Mesenteric fat pad (tissue), 1 donor: Measurements from ENCODE around the gene LDLRAD3. TPM values are rescaled to one million over a fixed set of nuclear protein-coding genes. Genes with fewer than 3 reads are reported as not detected.

Source experiments
- DNase-seq: peaks from one replicate; pipeline ENCODE4 v3.0.0-alpha.2; 2020; ENCODE audit warnings: low spot score
- total RNA-seq: library from RNA; stranded (reverse); fragmentation: NEBNext Ultra II Directional; extraction: Animal tissue kit (Norgen Biotek cat#: 25700); gene quantifications from one replicate; pipeline ENCODE4 v1.2.1, GENCODE V29; 2021
- donor health status: DM: yes; HTN: yes; CAD: no.

LDLRAD3 gene
- total RNA-seq, 1 donor from 2014 or later: 69.2 TPM

- DNase-seq: no peak
Observed at GRCh38 chr11:35954205-35954604, 10.3 kb downstream of the LDLRAD3 start.

- DNase-seq: no peak
Observed at GRCh38 chr11:35955636-35956035, 11.8 kb downstream of the LDLRAD3 start.

- DNase-seq: no peak
Observed at GRCh38 chr11:35962369-35963138, 18.7 kb downstream of the LDLRAD3 start.

- DNase-seq: no peak
Observed at GRCh38 chr11:35963911-35964310, 20.0 kb downstream of the LDLRAD3 start.

- no peak for DNase-seq
Observed at GRCh38 chr11:35964841-35965240, 21.0 kb downstream of the LDLRAD3 start.

- no peak for DNase-seq
Observed at GRCh38 chr11:35967042-35967441, 23.2 kb downstream of the LDLRAD3 start.

GRCh38 chr11:35968386-35969088, 24.7 kb downstream of the LDLRAD3 start:
- DNase-seq: no peak

GRCh38 chr11:35969089-35970042, 25.5 kb downstream of the LDLRAD3 start:
- DNase-seq: no peak

GRCh38 chr11:35970445-35970844, 26.6 kb downstream of the LDLRAD3 start:
- no peak for DNase-seq

- no peak for DNase-seq
Observed at GRCh38 chr11:35971841-35972422, 28.1 kb downstream of the LDLRAD3 start.

GRCh38 chr11:35974882-35975589, 31.2 kb downstream of the LDLRAD3 start:
- DNase-seq: no peak

GRCh38 chr11:35976434-35976833, 32.6 kb downstream of the LDLRAD3 start:
- no peak for DNase-seq

- no peak for DNase-seq
Observed at GRCh38 chr11:35978183-35978582, 34.3 kb downstream of the LDLRAD3 start.

- no peak for DNase-seq
Observed at GRCh38 chr11:35978891-35979290, 35.0 kb downstream of the LDLRAD3 start.

- DNase-seq: no peak
Observed at GRCh38 chr11:35980686-35981390, 37.0 kb downstream of the LDLRAD3 start.

- DNase-seq: no peak
Observed at GRCh38 chr11:35981581-35981980, 37.7 kb downstream of the LDLRAD3 start.

GRCh38 chr11:35982061-35982460, 38.2 kb downstream of the LDLRAD3 start:
- DNase-seq: no peak

GRCh38 chr11:35983981-35984380, 40.1 kb downstream of the LDLRAD3 start:
- no peak for DNase-seq

GRCh38 chr11:35986947-35987346, 43.1 kb downstream of the LDLRAD3 start:
- no peak for DNase-seq

GRCh38 chr11:35990170-35990569, 46.3 kb downstream of the LDLRAD3 start:
- DNase-seq: no peak
